ENCODE measurements around the gene ADGRD1. TPM values are rescaled to one million over a fixed set of nuclear protein-coding genes. Genes with fewer than 3 reads are reported as not detected.

Gene ADGRD1
- total RNA-seq, 1 donor from 2014 or later: 0.98 TPM

GRCh38 chr12:131088701-131089530 is 135.2 kb downstream of the ADGRD1 start:
- Mint-ChIP-seq H3K27me3 (ENCODE audit: low read depth) (no peaks in the 10 kb centered on the region), H3K9me3 (no peaks in the 10 kb centered on the region), H3K36me3 (ENCODE audit: low read depth) (no peaks in the 10 kb centered on the region), H3K4me3 (no peak overlapping the region), H3K27ac (ENCODE audit: unreplicated experiment) (peak overlapping the region; percentile 67), H3K4me1 (peaks cover 3% of the 10 kb centered on the region)
- no peak for DNase-seq (ENCODE audit: low read depth, low spot score)
- TF ChIP-seq CTCF (conservative IDR thresholded peaks at IDR 0.05): no peak

GRCh38 chr12:131089531-131090273 is 136.0 kb downstream of the ADGRD1 start:
- peaks cover 3% of the 10 kb centered on the region for H3K4me1 Mint-ChIP-seq
- no peak for TF ChIP-seq CTCF (conservative IDR thresholded peaks at IDR 0.05)

GRCh38 chr12:131090274-131091210 is 136.8 kb downstream of the ADGRD1 start:
- Mint-ChIP-seq H3K27me3 (ENCODE audit: low read depth) (no peaks in the 10 kb centered on the region), H3K9me3 (no peaks in the 10 kb centered on the region), H3K36me3 (ENCODE audit: low read depth) (no peaks in the 10 kb centered on the region), H3K4me1 (peaks cover 5% of the 10 kb centered on the region), H3K27ac (ENCODE audit: unreplicated experiment) (no peak overlapping the region), H3K4me3 (no peak overlapping the region)
- TF ChIP-seq CTCF (conservative IDR thresholded peaks at IDR 0.05): no peak
- no peak for DNase-seq (ENCODE audit: low read depth, low spot score)

More at GRCh38 chr12:131089531-131090273, 136.0 kb downstream of the ADGRD1 start:
- no peak overlapping the region for H3K4me3 Mint-ChIP-seq
- H3K9me3 Mint-ChIP-seq: no peaks in the 10 kb centered on the region
- H3K27ac Mint-ChIP-seq (ENCODE audit: unreplicated experiment): no peak overlapping the region
- no peaks in the 10 kb centered on the region for H3K27me3 Mint-ChIP-seq (ENCODE audit: low read depth)
- no peaks in the 10 kb centered on the region for H3K36me3 Mint-ChIP-seq (ENCODE audit: low read depth)
- no peak for DNase-seq (ENCODE audit: low read depth, low spot score)

- Mint-ChIP-seq H3K27me3 (ENCODE audit: low read depth) (no peaks in the 10 kb centered on the region), H3K4me3 (no peak overlapping the region), H3K27ac (ENCODE audit: unreplicated experiment) (peak overlapping the region; percentile 79), H3K4me1 (peaks cover 8% of the 10 kb centered on the region), H3K36me3 (ENCODE audit: low read depth) (no peaks in the 10 kb centered on the region), H3K9me3 (no peaks in the 10 kb centered on the region)
- no peak for DNase-seq (ENCODE audit: low read depth, low spot score)
- no peak for TF ChIP-seq CTCF (conservative IDR thresholded peaks at IDR 0.05)
Measured at GRCh38 chr12:131091413-131091975, 137.8 kb downstream of the ADGRD1 start.
